Epithelial cell of prostate (primary cell): ENCODE measurements around the gene STARD3.

Experiments used
- DNase-seq: peaks from one replicate; pipeline ENCODE4 v3.0.0-alpha.2; 2011; ENCODE audit warnings: low read depth, low spot score
- H3K27ac ChIP-seq: fragments of 450-650 bp; 2 replicates; pipeline ENCODE4 v1.5.1; 2017; ENCODE audit warnings: mild to moderate bottlenecking

The STARD3 gene

GRCh38 chr17:39633570-39634183 lies 3.3 kb upstream of the STARD3 start:
- DNase-seq, result no peak
- H3K27ac ChIP-seq, result no peak overlapping the region

- H3K27ac ChIP-seq, result no peak overlapping the region
- DNase-seq, result no peak
These were observed 2.5 kb upstream of the STARD3 start for GRCh38 chr17:39634384-39634871.

GRCh38 chr17:39635614-39636176 lies 1.2 kb upstream of the STARD3 start:
- H3K27ac ChIP-seq, result no peak overlapping the region
- DNase-seq, result no peak

GRCh38 chr17:39636587-39636926 lies 387 bp upstream of the STARD3 start:
- H3K27ac ChIP-seq, result peak overlapping the region; percentile 69
- DNase-seq, result no peak

GRCh38 chr17:39638317-39638716 lies 1.4 kb downstream of the STARD3 start:
- no peak overlapping the region for H3K27ac ChIP-seq
- DNase-seq, result no peak

DNA sequence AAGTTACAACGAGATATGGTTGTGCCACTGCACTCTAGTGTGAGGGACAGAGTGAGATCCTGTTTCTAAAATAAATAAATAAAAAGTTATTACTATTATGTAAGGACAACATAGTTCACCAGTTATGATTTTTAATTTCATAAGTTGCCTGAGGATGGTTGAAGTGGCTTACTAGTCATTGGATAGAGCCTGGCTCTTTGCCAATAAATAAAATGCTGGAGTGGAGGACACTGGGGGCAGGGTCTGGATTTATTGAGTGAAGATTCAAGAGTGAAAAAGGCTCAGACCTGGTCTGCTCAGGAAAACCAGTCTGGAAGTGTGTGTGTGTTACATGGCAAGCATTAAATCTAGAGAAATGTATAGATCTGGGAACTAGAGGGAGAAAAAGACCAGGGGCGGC lies 2.1 kb downstream of the STARD3 start:
- H3K27ac ChIP-seq, result no peak overlapping the region
- no peak for DNase-seq

DNA sequence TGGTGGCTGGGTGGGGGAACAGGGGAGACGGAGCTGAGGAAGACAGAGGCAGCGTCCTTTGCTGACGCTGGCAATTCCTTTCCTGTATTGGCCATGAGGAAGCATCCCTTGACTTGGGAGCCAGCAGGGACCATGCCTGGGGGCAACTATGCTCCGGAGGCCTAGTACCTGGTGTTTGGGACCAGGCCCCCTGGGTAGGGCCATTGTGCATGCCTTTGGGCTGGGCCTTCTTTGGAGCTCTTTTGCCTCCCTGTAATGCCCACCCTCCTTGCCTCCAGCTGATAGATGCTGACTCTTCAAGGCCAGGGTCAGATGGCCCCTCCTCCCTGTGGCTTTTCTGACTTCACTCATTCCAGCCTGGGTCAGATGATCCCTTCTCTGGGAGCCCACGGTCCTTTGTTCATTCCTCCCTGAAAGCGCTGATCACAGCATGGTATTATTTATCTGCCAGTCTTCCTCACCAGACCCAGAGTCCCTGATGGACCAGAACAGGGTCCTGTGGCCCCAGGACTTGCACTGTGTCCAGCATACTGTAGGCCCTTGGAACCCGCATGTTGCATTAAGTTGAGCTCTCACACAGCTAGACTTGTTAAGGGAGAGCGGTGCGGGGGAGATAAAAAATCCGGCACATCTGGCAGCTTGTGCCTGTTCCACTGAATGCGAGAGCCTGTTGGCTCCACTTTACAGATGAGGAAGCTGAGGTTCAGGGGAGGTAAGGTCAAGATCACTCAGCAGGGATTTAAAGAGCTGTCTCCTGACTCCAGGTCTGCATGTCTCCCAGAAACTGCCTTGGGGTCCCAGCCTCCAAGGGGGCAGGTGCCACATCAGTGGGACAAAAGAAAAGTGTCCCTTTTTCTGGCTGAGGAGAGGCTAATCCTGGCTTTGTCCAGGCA lies 2.9 kb downstream of the STARD3 start:
- no peak for DNase-seq
- no peak overlapping the region for H3K27ac ChIP-seq

DNA sequence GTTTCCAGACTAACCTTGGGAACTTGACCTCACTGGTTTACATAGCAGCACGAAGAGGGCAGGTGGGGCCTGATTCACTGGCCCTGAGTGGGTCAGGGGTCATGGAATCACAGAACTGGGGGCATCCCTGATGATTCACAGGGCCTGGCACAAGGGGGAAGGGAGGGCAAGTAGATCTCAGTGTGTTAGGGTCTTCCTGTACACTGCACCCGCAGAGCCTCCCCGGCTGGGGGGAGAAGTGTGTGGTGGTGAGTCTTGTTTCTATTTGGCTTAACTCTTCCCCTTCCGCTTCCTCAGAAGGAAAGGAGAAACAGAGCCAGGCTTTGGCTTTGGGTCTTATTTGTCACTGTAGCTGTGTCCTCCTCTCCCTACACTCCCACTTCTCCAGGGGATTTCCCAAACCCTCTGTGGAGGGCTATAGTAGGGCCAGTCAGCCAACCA lies 3.7 kb downstream of the STARD3 start:
- no peak overlapping the region for H3K27ac ChIP-seq
- no peak for DNase-seq

- H3K27ac ChIP-seq, result no peak overlapping the region
These were observed 4.2 kb downstream of the STARD3 start for GRCh38 chr17:39641097-39641496.

DNA sequence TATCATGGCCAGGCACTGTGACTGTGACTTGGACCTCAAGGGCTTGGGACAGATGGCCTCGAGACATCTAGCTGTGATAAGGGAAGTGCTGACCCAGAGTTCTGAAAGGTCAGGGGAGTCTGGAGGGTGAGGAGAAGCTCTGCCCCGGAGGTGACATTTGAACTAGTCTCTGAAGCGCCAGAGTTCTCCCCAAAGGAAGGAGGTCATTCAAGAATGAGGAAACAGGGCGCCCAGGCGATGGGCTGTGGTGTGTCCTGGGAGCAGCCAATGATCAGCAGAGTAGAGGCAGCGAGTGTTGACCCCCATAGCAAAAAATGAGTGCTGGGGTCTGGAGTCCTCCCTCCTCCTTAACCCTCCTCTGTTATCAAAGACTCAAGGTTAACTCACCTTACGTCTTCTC lies 4.9 kb downstream of the STARD3 start:
- no peak for DNase-seq

More at GRCh38 chr17:39641097-39641496, 4.2 kb downstream of the STARD3 start:
- no peak for DNase-seq

DNA sequence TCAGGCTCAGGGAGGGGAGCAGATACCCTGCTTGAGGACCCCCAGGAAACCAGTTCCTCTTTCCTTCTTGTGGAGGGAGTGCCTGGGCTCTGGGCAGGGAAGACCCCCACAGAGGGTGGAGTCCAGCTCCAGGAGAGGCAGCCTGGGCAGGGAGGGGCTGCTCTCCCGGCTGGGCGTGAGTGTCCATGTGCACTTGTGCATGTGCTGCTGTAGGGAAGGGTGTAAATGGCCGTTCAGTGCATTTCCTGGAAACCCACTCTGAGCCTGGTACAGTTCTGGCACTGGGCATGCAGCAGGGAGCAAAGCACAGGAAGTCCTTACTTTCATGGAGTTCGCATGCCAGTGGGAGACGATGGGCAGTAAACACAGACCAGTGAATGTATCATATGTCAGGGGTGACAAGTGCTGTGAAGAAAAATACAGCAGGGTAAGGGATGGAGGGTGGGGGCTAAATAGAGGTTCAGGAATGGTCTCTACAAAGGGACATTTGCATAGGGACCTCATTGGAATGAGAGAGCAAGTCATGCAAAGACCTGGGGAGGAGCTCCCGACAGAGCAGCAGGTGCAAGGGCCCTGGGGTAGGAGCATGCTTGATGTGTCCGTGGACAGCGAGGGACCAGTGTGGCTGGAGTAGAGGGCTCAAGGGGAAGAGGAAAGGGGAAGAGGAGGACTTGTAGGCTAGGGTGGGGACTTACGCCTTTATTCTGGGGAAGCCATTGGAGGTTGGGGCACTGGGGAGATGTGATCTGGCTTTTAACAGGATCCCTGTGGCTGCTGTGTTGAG lies 5.5 kb downstream of the STARD3 start:
- DNase-seq, result no peak

More for the DNA sequence above, 4.9 kb downstream of the STARD3 start:
- H3K27ac ChIP-seq, result no peak overlapping the region

DNA sequence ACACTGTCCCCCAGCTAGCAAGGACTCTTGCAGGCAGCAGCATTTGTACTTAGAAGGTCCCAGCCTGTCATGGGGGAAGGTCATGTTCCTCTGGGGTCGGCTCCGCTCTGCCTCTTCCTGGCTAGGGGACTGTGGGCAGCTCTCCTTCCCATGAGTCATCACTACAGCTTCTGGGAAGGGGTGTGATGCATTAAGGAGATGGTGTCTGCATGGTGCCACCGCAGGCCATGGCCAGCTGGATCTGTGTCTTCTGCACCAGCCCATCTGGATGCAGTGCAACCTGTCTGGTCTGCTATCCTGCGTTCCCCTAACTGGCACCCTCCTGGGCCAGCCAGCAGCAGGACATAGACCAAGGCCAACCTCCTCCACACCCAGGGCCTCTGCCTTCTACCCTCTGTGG lies 6.3 kb downstream of the STARD3 start:
- no peak for DNase-seq
- H3K27ac ChIP-seq, result no peak overlapping the region

More for the DNA sequence above, 5.5 kb downstream of the STARD3 start:
- H3K27ac ChIP-seq, result no peak overlapping the region

DNA sequence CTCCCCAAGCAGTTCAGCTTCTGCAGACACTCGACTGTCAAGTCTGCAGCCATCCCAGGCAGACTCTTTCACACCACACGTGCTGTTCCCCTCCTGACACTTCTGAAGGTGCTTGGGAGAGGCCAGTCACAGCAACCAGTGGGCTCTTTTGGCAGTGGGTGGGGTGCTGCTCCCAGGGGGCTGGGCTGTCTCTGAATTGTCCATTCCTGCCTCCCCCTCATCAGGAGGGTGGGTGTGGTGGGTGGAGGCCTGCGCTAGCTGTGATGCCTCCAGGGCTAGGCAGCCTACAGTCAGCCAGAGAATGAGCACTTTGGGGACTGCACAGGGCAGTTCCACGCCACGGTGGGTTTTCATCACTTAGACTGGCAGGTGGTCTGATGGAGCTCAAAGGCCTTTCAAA lies 10.3 kb downstream of the STARD3 start:
- no peak overlapping the region for H3K27ac ChIP-seq
- DNase-seq, result no peak

- DNase-seq, result no peak
- H3K27ac ChIP-seq, result no peak overlapping the region
These were observed 11.8 kb downstream of the STARD3 start for GRCh38 chr17:39648616-39649366.

DNA sequence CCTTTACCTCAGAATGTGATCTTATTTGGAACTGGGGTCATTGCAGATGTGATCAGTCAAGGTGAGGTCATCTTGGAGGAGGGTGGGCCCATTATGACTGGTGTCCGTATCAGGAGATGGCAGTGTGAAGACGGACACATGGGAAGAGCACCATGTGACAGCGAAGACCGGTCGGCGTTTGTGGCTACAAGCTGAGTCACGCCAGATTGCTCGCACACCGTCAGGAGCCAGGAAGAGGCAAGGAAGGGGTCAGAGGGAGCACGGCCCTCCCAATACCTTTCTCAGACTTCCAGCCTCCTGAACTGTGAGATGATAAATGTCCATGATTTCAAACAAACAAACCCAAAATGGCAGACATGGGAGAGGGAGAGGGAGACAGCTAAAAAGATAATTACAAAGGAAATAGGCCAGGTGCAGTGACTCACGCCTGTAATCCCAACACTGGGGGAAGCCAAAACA lies 13.2 kb downstream of the STARD3 start:
- no peak overlapping the region for H3K27ac ChIP-seq
- DNase-seq, result no peak

GRCh38 chr17:39651923-39652586 lies 15.1 kb downstream of the STARD3 start:
- no peak for DNase-seq

GRCh38 chr17:39652587-39653315 lies 15.8 kb downstream of the STARD3 start:
- no peak for DNase-seq
- H3K27ac ChIP-seq, result no peak overlapping the region

More at GRCh38 chr17:39651923-39652586, 15.1 kb downstream of the STARD3 start:
- no peak overlapping the region for H3K27ac ChIP-seq

DNA sequence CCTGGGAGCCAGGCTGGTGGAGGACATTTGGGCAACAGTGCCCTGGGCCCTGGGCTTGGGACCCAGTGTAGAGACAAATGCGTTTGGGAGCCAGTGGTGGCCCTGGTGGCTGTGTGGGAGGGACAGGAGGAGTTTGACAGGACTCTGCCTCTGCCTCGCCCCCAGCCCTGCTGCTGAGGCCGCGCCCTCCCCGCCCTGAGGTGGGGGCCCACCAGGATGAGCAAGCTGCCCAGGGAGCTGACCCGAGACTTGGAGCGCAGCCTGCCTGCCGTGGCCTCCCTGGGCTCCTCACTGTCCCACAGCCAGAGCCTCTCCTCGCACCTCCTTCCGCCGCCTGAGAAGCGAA lies 16.3 kb downstream of the STARD3 start:
- DNase-seq, result no peak
- no peak overlapping the region for H3K27ac ChIP-seq
